OCI-LY7 (cell line): ENCODE data around the gene NBEA. TPM values are rescaled to one million over a fixed set of nuclear protein-coding genes. Genes with fewer than 3 reads are reported as not detected.

ENCODE experiments used
- BruUV-seq: library from RNA; stranded (reverse); fragments of 400-500 nt; replicated peaks from 2 replicates; lab custom pipeline; 2021; lab: Mats Ljungman, UMichigan
- CTCF ChIA-PET: fragments of 300-600 bp; sonication (Branson Sonifier 250); formaldehyde crosslinking; loops from one replicate; lab custom pipeline; 2022; ENCODE audit warnings: antibody characterized with exemption; ENCODE audit not compliant: unreplicated experiment; lab: Charles Lee
- POLR2A ChIA-PET: fragments of 300-600 bp; sonication (Branson Sonifier 250); formaldehyde crosslinking; loops from one replicate; lab custom pipeline; 2022; ENCODE audit warnings: antibody characterized with exemption; lab: Charles Lee
- DNase-seq: peaks from one replicate; pipeline ENCODE4 v3.0.0-alpha.2; 2015; ENCODE audit warnings: low spot score
- H2AFZ ChIP-seq: fragments of 200-600 bp; sonication (generic), shearing (Covaris generic); 2 replicates; pipeline ENCODE4 v1.6.1; 2014; ENCODE audit warnings: mild to moderate bottlenecking, antibody characterized with exemption, low read length, moderate library complexity
- H3K27ac ChIP-seq: fragments of 200-600 bp; sonication (generic); 2 replicates; pipeline ENCODE4 v1.5.1; 2014; ENCODE audit warnings: mixed run types, low read depth, mild to moderate bottlenecking, moderate library complexity, low read length, inconsistent platforms; ENCODE audit not compliant: poor library complexity, severe bottlenecking
- H3K36me3 ChIP-seq: fragments of 200-600 bp; sonication (generic); 2 replicates; pipeline ENCODE4 v1.6.1; 2014; ENCODE audit warnings: mild to moderate bottlenecking, antibody characterized with exemption, low read length, moderate library complexity, mixed read lengths; ENCODE audit not compliant: insufficient read depth
- H3K4me1 ChIP-seq: fragments of 200-600 bp; sonication (generic); 2 replicates; pipeline ENCODE4 v1.5.1; 2014; ENCODE audit warnings: mild to moderate bottlenecking, low read length; ENCODE audit not compliant: insufficient read depth, poor library complexity, severe bottlenecking
- H3K4me2 ChIP-seq: fragments of 200-600 bp; sonication (generic); 2 replicates; pipeline ENCODE4 v1.6.1; 2014; ENCODE audit warnings: mild to moderate bottlenecking, low read length
- H3K4me3 ChIP-seq: fragments of 200-600 bp; sonication (generic); 2 replicates; pipeline ENCODE4 v1.5.1; 2014; ENCODE audit warnings: mild to moderate bottlenecking, low read depth, low read length; ENCODE audit not compliant: poor library complexity, severe bottlenecking
- H3K79me2 ChIP-seq: fragments of 200-600 bp; sonication (generic); 2 replicates; pipeline ENCODE4 v1.6.1; 2016; ENCODE audit warnings: low read depth, mild to moderate bottlenecking, low read length, moderate library complexity, mixed read lengths; ENCODE audit not compliant: insufficient read depth
- H3K9me2 ChIP-seq: fragments of 200-600 bp; sonication (generic); 2 replicates; pipeline ENCODE4 v1.6.1; 2016; ENCODE audit warnings: mild to moderate bottlenecking, low read length, mixed read lengths; ENCODE audit not compliant: insufficient read depth
- H3K9me3 ChIP-seq: fragments of 200-600 bp; sonication (generic); 2 replicates; pipeline ENCODE4 v1.6.1; 2014; ENCODE audit warnings: mild to moderate bottlenecking, mixed run types, low read length, mixed read lengths
- H4K20me1 ChIP-seq: fragments of 200-600 bp; sonication (generic); 2 replicates; pipeline ENCODE4 v1.6.1; 2014; ENCODE audit warnings: mild to moderate bottlenecking, antibody characterized with exemption, low read length, moderate library complexity, mixed read lengths; ENCODE audit not compliant: insufficient read depth
- CTCF ChIP-seq: fragments of 200-600 bp; sonication (generic); conservative IDR thresholded peaks from 2 replicates; pipeline ENCODE4 v1.5.1; 2014; ENCODE audit warnings: mild to moderate bottlenecking, antibody characterized with exemption, low read length, moderate library complexity, mixed read lengths
- EZH2phosphoT487 ChIP-seq: fragments of 200-600 bp; sonication (generic); IDR thresholded peaks from 2 replicates; pipeline ENCODE4 v1.6.1; 2018; ENCODE audit warnings: low read depth, borderline replicate concordance, mild to moderate bottlenecking, mixed run types, antibody characterized with exemption, low read length, moderate library complexity, mixed read lengths
- intact Hi-C: fragments of 100-400 bp; cut with micrococcal nuclease; formaldehyde crosslinking; loops from one replicate; pipeline ENCODE4 v1.10.0; 2022; ENCODE audit not compliant: unreplicated experiment
- total RNA-seq, 2 experiments: library from RNA; depleted of rRNA in 1 of 2; stranded (reverse); fragments of >200 nt in 1 of 2; shearing (Covaris generic) in 1 of 2; gene quantifications; 2 replicates each; pipeline ENCODE4 v1.2.3, GENCODE V29; 2014 to 2022

Gene NBEA
- total RNA-seq, 2 experiments from 2014 or later, result 3.6 to 11.0 TPM

GRCh38 chr13:35211949-35212348 lies 269.9 kb downstream of the NBEA start:
- intact Hi-C loops, result no loop called here
- no peaks in the 10 kb centered on the region for H4K20me1 ChIP-seq
- H3K4me2 ChIP-seq, result no peak overlapping the region
- no peak overlapping the region for H2AFZ ChIP-seq
- H3K27ac ChIP-seq, result no peak overlapping the region
- H3K36me3 ChIP-seq, result no peaks in the 10 kb centered on the region
- BruUV-seq, result no TSS peak
- TF ChIP-seq EZH2phosphoT487, result no peak
- TF ChIP-seq CTCF, result no peak
- POLR2A ChIA-PET, result interaction anchor here (0.6 to 0.7 kb wide), 2 partner anchors 100 to 1221 kb away, joined by 3 read pairs; no protein-coding TSS in a partner anchor
- CTCF ChIA-PET, result no interaction called here
- H3K9me3 ChIP-seq, result no peaks in the 10 kb centered on the region
- H3K4me1 ChIP-seq, result no peaks in the 10 kb centered on the region
- DNase-seq, result no peak
- no peaks in the 10 kb centered on the region for H3K9me2 ChIP-seq
- H3K4me3 ChIP-seq, result no peak overlapping the region
- H3K79me2 ChIP-seq, result no peaks in the 10 kb centered on the region

GRCh38 chr13:35213911-35214310 lies 271.8 kb downstream of the NBEA start:
- Histone ChIP-seq H3K79me2 (no peaks in the 10 kb centered on the region), H3K27ac (no peak overlapping the region), H3K9me3 (no peaks in the 10 kb centered on the region), H3K9me2 (no peaks in the 10 kb centered on the region), H3K4me3 (no peak overlapping the region), H3K4me1 (no peaks in the 10 kb centered on the region), H3K36me3 (no peaks in the 10 kb centered on the region), H3K4me2 (no peak overlapping the region), H2AFZ (no peak overlapping the region), H4K20me1 (no peaks in the 10 kb centered on the region)
- CTCF ChIA-PET, result no interaction called here
- POLR2A ChIA-PET, result no interaction called here
- intact Hi-C loops, result no loop called here
- no peak for DNase-seq
- no peak for TF ChIP-seq CTCF
- TF ChIP-seq EZH2phosphoT487, result no peak
- no TSS peak for BruUV-seq

- H3K36me3 ChIP-seq, result no peaks in the 10 kb centered on the region
- H3K4me1 ChIP-seq, result no peaks in the 10 kb centered on the region
- H3K9me3 ChIP-seq, result no peaks in the 10 kb centered on the region
- no peak overlapping the region for H2AFZ ChIP-seq
- no peaks in the 10 kb centered on the region for H4K20me1 ChIP-seq
- intact Hi-C loops, result no loop called here
- no peak for DNase-seq
- no peak overlapping the region for H3K4me3 ChIP-seq
- H3K4me2 ChIP-seq, result no peak overlapping the region
- TF ChIP-seq EZH2phosphoT487 (no peak), CTCF (no peak)
- H3K79me2 ChIP-seq, result no peaks in the 10 kb centered on the region
- H3K27ac ChIP-seq, result no peak overlapping the region
- CTCF ChIA-PET, result no interaction called here
- no peaks in the 10 kb centered on the region for H3K9me2 ChIP-seq
- BruUV-seq, result no TSS peak
- POLR2A ChIA-PET, result no interaction called here
These were observed 274.1 kb downstream of the NBEA start for GRCh38 chr13:35216131-35216530.
